M059J (cell line): Measurements from ENCODE around the gene ZNF512B. TPM values are rescaled to one million over a fixed set of nuclear protein-coding genes. Genes with fewer than 3 reads are reported as not detected.
A peak's percentile ranks its signal among the peaks of the same experiment; 100 is the strongest.
"Not testable (repeated sequence)": the region's sequence is repeated elsewhere in the genome, so short reads cannot be mapped to it uniquely, and the experiment has no call there.

Experiments used
- DNase-seq: peaks from one replicate; pipeline ENCODE4 v3.0.0-alpha.2; 2012; ENCODE audit warnings: low read depth
- total RNA-seq: library from RNA; depleted of rRNA; stranded (reverse); fragments of >200 nt; shearing (Covaris generic); gene quantifications from 2 replicates; pipeline ENCODE4 v1.2.3, GENCODE V29; 2014

ZNF512B gene
- total RNA-seq, 1 experiment from 2014 or later = 17.7 TPM

DNA sequence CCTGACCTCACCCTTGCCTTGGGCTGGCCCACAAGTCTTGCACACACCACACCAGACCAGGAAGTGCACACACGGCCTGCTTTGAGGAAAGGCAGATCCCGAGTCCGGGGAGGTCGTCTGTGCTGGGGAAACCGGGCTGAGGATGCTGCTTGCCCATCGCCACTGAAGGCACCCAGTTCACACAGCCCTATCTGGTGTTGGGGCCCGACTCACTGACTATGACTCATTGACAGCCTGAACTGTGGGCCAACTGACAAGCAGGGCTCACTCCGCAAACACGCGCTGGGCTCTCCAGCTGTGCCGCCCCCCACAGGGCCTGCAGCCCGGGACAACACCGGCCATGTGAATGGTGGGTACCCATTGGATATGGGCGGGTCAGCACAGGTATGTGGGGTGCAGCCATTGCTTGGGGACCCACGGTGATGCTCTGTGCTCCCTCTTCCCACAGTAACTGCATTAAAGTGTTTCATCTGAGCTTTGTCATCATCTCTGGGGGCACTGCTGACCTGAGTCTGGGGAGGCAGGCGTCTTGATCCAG is 8.1 kb upstream of the ZNF512B start:
- DNase-seq = peak; percentile 89

DNA sequence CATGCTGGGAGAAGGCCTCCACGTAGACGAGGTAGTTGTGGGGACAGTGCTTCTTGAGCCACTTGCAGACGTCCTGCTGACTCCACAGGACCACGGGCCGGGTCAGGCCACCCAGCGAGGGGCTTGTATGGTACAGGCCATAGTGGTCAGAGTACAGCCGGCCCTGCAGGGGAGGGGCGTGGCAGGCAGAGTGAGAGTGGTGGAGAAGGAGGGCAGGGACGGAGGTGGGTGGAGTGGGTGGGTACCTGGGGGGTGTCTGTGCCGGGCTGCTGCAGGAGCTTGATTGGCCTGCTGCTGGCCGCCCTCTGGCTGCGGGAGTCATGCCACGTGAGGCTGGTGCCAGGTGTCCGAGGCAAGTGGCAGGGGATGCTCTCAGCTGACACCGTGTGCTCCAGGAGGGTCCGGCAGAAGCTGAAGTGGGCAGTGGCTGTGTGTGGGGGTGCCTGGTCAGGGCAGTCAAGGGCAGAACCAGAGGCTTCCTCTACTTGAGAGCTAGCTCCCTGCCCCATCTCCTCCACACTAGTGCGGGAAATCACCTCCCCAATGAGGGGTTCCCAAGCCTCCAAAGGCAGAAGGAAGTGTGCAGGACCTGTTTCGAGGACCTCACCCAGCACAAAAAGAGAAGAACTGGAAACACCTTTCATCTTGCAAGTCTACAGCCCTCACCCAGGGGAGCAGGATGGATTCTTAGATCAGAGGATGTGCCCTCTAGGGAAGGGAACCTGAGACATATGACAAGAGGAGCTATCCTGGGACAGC is 7.4 kb upstream of the ZNF512B start:
- DNase-seq = no peak

- DNase-seq = not testable (repeated sequence)
These were observed 6.8 kb upstream of the ZNF512B start for GRCh38 chr20:63976511-63976910.

DNA sequence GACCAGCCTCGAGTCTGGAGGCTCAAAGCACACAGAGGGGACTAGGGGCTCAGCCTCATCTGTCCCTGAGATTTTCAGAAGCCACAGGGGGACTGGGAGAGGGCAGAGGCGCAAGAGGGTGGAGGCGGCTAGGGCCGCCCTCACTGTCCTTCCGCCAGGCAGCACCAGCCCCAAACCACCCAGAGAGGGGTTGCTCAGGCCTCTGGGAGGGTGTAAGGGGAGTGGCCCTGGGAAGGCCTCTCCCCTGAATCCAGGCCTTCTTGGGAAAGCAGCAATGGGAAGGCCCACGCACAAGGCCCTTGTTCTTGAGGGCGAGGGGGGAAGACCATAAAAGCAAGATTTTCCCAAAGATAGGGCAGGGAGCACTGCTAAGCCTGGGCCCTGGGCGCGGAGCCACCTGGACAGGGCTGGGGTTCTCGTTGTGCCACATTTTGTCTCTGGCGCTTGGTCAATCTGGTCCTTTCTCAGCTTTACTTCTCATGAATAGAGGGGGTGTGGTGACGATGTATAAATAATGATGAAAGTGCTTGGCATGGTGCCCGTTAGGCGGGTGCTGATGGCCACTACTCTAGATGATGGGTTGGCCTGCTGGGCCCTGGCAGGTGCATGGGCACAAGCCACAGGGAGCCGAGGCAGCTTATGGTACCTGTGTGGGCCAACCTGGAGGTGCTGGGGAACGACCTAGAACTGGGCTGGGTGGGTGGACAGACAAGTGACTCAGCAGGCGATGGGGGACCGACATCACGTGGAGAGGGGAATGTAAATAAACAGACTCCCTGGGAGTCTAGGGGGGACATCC is 4.9 kb upstream of the ZNF512B start:
- peak; percentile 37 for DNase-seq

DNA sequence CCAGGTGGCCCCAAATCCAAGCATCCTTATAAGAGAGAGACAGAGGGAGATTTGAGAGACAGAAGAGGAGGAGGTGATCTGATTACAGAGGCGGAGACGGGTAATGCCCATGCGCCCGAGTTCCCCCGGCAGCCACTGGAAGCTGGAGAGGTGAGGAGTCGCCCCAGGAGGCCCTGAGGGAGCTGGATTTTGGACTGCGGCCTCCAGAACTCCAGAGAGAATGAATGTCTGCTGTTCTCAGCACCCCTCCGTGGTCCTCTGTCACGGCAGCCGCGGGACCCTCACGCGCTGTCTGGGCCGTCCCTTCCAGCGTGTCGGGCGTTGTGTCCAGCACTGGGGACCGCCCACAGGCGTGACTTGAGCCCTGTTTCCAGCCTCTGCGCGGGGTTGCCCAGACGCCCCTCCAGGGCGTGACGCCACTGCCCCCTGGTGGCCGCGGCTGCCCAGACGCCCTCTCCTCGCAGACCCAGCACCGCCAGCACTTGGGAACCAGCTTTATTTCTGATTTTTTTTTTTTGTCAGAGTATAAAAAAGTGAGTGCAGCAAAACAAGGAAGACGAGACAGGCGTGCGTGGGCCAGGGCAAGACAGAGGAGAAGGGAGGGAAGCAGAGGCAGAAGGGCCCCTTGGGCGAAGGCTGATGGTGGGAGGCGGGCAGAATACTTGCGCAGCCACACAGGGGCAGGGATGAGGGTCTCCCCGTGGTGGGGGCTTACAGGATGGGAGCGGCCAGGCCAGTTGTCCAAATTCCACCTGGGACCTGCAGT is 4.1 kb upstream of the ZNF512B start:
- DNase-seq = peak; percentile 86

- DNase-seq = no peak
These were observed 3.4 kb upstream of the ZNF512B start for GRCh38 chr20:63973160-63973479.

DNA sequence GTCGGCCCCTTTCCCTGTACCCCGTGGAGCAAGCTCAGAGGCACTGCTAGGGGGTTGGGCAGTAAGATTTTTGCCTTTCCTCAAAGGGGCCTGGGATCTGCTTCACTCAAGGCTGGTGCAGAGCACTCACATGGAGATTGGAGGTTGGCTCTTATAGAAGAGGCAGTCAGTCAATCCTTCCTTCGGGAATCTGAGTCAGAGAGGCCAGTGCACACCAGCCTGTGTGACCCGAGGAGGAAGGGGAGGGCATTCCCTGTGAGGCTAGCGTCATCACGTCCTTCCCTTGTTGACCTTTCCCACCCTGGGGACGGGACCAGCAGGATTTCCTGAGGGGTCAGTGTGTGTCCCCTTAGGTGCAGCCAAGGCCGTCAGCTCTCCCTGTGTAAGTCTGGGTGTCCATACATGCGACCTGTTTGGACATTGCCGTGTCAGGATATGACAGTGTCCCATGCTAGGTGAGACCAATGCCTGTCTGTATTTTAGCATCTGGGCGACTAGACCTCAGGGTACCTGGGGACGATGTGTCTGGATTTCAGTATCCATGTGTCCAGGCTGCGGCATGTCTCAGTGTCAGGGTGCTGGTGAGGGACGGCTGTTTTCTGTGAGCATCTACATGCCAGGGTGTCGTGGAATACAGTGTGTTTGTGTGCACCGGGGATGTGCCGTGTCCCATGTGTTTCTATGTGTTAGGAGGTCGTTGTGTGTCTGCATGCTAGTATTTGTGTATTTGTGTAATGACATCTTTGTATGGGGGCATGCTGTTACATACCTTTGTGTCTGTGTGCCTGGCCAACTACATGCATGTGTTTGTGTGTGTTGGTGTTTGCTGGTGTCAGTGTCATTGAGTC is 2.8 kb upstream of the ZNF512B start:
- DNase-seq = no peak

- not testable (repeated sequence) for DNase-seq
These were observed 2.2 kb upstream of the ZNF512B start for GRCh38 chr20:63971960-63972311.

DNA sequence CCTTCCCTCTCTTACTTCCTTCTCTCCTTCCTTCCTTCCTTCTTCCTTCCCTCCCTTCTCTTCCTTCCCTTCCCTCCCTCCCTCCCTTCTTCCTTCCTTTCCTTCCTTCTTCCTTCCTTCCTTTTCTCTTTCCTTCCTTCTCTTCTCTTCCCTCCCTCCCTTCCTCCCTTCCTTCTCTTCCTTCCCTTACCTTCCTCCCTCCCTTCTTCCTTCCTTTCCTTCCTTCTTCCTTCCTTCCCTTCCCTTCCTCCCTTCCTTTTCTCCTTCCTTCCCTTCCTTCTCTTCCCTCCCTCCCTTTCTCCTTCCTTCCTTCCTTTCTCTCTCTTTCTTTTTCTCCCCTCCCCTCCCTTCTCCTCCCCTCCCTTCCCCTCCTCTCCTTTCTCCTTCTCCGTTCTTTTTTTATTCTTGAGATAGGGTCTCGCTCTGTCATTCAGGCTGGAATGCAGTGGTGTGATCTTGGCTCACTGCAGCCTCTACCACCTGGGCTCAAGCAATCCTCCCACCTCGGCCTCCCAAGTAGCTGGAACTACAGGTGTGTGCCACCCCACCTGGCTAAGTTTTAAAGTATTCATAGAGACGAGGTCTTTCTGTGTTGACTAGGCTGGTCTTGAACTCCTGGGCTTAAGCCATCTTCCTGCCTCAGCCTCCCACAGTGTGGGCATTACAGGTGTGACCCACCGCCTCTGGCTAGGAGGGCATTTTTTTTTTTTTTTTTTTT is 1.1 kb upstream of the ZNF512B start:
- DNase-seq = no peak

GRCh38 chr20:63968928-63969760 is 586 bp downstream of the ZNF512B start:
- DNase-seq = no peak

GRCh38 chr20:63968136-63968927 is 1.4 kb downstream of the ZNF512B start:
- no peak for DNase-seq

DNA sequence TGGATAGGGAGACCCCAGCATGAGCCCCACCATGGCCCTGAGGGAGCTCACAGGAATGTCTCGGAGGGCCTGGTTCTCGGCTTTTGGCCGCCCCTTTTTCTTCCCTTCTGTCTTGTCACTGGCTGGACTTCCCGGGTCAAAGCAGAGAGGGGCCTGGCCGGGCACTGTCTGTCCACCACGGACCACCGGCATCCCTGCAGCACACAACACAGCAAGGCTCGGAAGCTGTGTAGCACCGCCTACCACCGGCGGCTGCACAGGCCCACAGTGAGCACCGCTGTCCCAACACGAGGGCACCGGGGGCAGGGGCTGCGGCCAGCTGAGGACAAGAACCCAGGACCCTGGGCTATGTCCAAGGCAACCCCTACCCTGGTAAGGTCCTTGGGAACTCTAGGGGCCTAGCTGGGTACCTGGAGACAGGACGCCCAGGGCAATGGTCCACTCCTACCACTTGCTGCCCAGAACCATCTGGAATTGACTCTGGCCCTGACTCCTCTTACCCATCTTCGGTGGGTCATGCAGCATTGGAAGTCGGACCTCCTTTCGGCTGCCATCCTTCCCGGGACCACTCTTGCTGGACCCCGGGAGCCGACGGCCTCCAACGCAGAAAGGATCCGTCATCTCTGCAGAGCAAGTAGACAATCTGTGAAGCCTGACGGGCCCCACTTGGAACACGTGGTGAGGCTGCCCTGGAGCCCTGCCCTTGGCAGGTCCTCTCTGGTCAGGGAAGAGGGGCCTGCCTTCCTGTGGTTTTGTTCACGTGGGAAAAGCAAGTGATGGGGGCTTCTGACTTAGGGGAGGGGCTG is 2.2 kb downstream of the ZNF512B start:
- DNase-seq = no peak

DNA sequence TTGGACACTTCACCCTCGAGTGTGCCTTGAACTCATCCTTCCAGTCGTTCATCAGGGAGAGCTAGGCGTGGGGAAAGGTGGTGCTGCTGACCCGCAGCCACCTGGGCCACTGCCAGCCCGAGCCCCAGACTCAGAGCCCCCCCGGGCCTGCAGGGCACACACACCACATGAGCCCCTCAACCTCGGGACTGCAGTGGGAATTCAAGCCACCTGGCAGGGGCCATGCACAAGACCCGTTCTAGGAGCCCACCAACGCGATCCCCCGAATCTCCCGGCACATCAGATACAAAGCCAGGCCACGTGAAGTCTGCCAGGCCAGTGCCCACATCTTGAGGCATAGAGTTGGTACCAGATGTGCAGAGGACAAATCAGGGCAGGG is 2.8 kb downstream of the ZNF512B start:
- no peak for DNase-seq

- DNase-seq = no peak
These were observed 3.4 kb downstream of the ZNF512B start for GRCh38 chr20:63966172-63966943.

- DNase-seq = no peak
These were observed 5.3 kb downstream of the ZNF512B start for GRCh38 chr20:63964412-63964811.

DNA sequence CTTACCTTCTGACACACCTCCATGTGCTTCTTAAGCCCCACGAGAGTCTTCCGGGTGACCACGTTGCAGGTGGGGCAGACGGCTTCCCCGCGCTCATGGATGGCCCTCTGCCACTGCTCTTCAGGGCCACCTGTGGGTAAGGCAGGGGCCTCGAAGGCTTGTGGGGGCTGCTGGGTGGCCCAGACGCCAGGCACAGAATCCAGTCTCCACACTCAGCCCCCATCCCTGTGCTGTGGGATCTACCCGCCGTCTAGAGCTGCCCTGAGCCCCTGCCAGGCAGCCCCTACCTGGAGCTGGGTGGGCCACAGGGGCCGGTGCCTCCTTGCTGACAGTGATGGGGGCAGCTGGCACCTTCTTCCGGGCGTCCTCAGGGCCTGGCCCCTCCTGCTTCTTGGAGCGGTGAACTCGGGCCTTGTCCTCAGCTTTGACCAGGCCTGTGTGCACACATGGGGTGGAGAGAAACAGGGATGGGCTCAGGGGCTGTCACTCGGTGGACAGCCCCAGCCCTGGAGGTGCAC is 5.9 kb downstream of the ZNF512B start:
- DNase-seq = no peak

GRCh38 chr20:63963348-63963741 is 6.4 kb downstream of the ZNF512B start:
- no peak for DNase-seq
